Upper lobe of right lung (tissue), 1 donor: ENCODE data around the gene EVI5. TPM values are rescaled to one million over a fixed set of nuclear protein-coding genes. Genes with fewer than 3 reads are reported as not detected.

Source experiments
- ATAC-seq: fragments of 200-7000 bp; cut with Tn5 transposase; one replicate; pipeline ENCODE4 v1.9.1; 2020; ENCODE audit warnings: mild to moderate bottlenecking, moderate library complexity
- DNase-seq: peaks from one replicate; pipeline ENCODE4 v3.0.0-alpha.2; 2020
- H3K27ac ChIP-seq: fragments of 200-600 bp; one replicate; pipeline ENCODE4 v1.8.0; 2022
- H3K27me3 ChIP-seq: fragments of 200-600 bp; one replicate; pipeline ENCODE4 v1.8.0; 2022; ENCODE audit warnings: mild to moderate bottlenecking
- H3K36me3 ChIP-seq: fragments of 200-600 bp; one replicate; pipeline ENCODE4 v1.8.0; 2022
- H3K4me1 ChIP-seq: fragments of 200-600 bp; one replicate; pipeline ENCODE4 v1.8.0; 2022
- H3K4me3 ChIP-seq: fragments of 200-600 bp; one replicate; pipeline ENCODE4 v1.8.0; 2022; ENCODE audit warnings: mild to moderate bottlenecking
- H3K9me3 ChIP-seq: fragments of 200-600 bp; one replicate; pipeline ENCODE4 v1.8.0; 2022
- CTCF ChIP-seq: fragments of 200-600 bp; IDR thresholded peaks from one replicate; pipeline ENCODE4 v1.8.0; 2022; ENCODE audit warnings: antibody characterized with exemption
- intact Hi-C: fragments of 100-400 bp; cut with DNase I; formaldehyde crosslinking; loops from one replicate; pipeline ENCODE4 v1.11.0; 2022
- total RNA-seq: library from RNA; stranded (reverse); fragmentation: NEBNext Ultra II Directional; extraction: Animal tissue kit (Norgen Biotek cat#: 25700); gene quantifications from one replicate; pipeline ENCODE4 v1.2.1, GENCODE V29; 2021
- donor health status: DM: no; HTN: yes; CAD: no; lungs with severe emphysema.

Gene EVI5
- total RNA-seq, 1 donor from 2014 or later, result 43.7 TPM

DNA sequence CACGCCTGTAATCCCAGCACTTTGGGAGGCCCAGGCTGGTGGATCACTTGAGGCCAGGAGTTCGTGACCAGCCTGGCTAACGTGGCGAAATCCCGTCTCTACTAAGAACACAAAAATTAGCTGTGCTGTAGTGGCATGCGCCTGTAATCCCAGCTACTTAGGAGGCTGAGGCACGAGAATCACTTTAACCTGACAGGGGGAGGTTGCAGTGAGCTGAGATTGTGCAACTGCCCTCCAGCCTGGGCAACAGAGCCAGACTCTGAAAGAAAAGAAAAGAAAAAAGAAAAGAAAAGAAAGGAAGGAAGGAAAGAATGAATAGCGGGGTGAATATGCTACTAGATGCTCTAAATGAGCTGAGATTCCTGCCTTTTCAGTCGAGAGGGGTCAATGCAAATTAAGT is 305.3 kb downstream of the EVI5 start:
- no peak for TF ChIP-seq CTCF
- peaks cover 4% of the 10 kb centered on the region for H3K36me3 ChIP-seq
- intact Hi-C loops, result no loop called here
- DNase-seq, result no peak
- H3K9me3 ChIP-seq, result no peaks in the 10 kb centered on the region
- H3K27me3 ChIP-seq, result peaks cover 52% of the 10 kb centered on the region
- no peak overlapping the region for H3K4me3 ChIP-seq
- H3K4me1 ChIP-seq, result peaks cover 34% of the 10 kb centered on the region
- H3K27ac ChIP-seq, result no peak overlapping the region
- no peak for ATAC-seq

DNA sequence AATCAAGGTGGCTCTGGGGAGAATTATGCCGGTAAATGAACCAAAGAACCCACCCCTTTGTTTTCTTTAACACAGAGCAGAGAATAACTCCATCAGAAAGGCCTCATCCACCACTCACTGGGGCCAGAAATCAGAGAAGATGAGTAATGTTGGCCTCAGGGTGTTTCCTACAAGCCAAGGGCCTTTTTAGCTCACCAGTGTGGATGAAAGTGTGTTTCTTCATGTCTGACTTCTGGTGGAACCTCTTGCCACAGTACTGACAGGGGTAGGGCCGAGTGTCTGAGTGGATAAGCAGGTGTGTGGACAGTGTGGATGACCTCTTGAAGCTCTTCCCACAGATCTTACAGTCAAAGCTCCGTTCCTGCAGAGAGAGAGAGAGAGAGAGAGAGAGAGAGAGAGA is 306.5 kb downstream of the EVI5 start:
- intact Hi-C loops, result no loop called here
- TF ChIP-seq CTCF, result no peak

GRCh38 chr1:92476071-92476631 is 308.8 kb downstream of the EVI5 start:
- ATAC-seq (peak; percentile 23), DNase-seq (no peak)
- no peak for TF ChIP-seq CTCF
- Histone ChIP-seq H3K27ac (no peak overlapping the region), H3K27me3 (peaks cover 18% of the 10 kb centered on the region), H3K4me1 (peaks cover 4% of the 10 kb centered on the region), H3K9me3 (no peaks in the 10 kb centered on the region), H3K4me3 (no peak overlapping the region), H3K36me3 (peaks cover 4% of the 10 kb centered on the region)
- intact Hi-C loops, result no loop called here

More for the DNA sequence above, 306.5 kb downstream of the EVI5 start:
- Histone ChIP-seq H3K27me3 (peaks cover 40% of the 10 kb centered on the region), H3K27ac (no peak overlapping the region), H3K36me3 (peaks cover 4% of the 10 kb centered on the region), H3K9me3 (no peaks in the 10 kb centered on the region), H3K4me3 (no peak overlapping the region), H3K4me1 (peaks cover 25% of the 10 kb centered on the region)
- DNase-seq (no peak), ATAC-seq (no peak)

- ATAC-seq (no peak), DNase-seq (no peak)
- peaks cover 7% of the 10 kb centered on the region for H3K27me3 ChIP-seq
- no peak overlapping the region for H3K4me3 ChIP-seq
- no peak overlapping the region for H3K27ac ChIP-seq
- TF ChIP-seq CTCF, result no peak
- intact Hi-C loops, result no loop called here
- H3K36me3 ChIP-seq, result peaks cover 4% of the 10 kb centered on the region
- no peaks in the 10 kb centered on the region for H3K4me1 ChIP-seq
- H3K9me3 ChIP-seq, result no peaks in the 10 kb centered on the region
Measured at GRCh38 chr1:92475029-92475428, 309.9 kb downstream of the EVI5 start.

- H3K36me3 ChIP-seq, result no peaks in the 10 kb centered on the region
- no peak for ATAC-seq
- H3K27me3 ChIP-seq, result no peaks in the 10 kb centered on the region
- no peaks in the 10 kb centered on the region for H3K4me1 ChIP-seq
- no peak overlapping the region for H3K27ac ChIP-seq
- no peak for DNase-seq
- intact Hi-C loops, result no loop called here
- H3K9me3 ChIP-seq, result no peaks in the 10 kb centered on the region
- no peak overlapping the region for H3K4me3 ChIP-seq
- TF ChIP-seq CTCF, result no peak
Measured at GRCh38 chr1:92473781-92474495, 311.0 kb downstream of the EVI5 start.
